IMR-90 (cell line): ENCODE results near the gene LCE1A. TPM values are rescaled to one million over a fixed set of nuclear protein-coding genes. Genes with fewer than 3 reads are reported as not detected.

Source experiments
- ATAC-seq: fragments of 200-7000 bp; cut with Tn5 transposase; 2 replicates; pipeline ENCODE4 v1.9.1; 2020; ENCODE audit warnings: low read depth, mild to moderate bottlenecking, moderate library complexity
- BruUV-seq: library from RNA; stranded (reverse); fragments of 400-500 nt; replicated peaks from 2 replicates; lab custom pipeline; 2021; lab: Mats Ljungman, UMichigan
- CTCF ChIA-PET: fragments of 300-600 bp; formaldehyde crosslinking; extraction: SDS; loops from one replicate; lab custom pipeline; 2021; ENCODE audit warnings: antibody characterized with exemption; lab: Yijun Ruan, JAX
- POLR2A ChIA-PET: fragments of 300-600 bp; sonication (Branson Sonifier 250); formaldehyde crosslinking; loops from one replicate; lab custom pipeline; 2022; ENCODE audit warnings: antibody characterized with exemption; ENCODE audit not compliant: unreplicated experiment; lab: Charles Lee
- DNase-seq: peaks from one replicate; pipeline ENCODE4 v3.0.0; 2013
- H2AFZ ChIP-seq: replicated peaks from 2 replicates; pipeline ENCODE3; 2013; ENCODE audit warnings: low read length, mild to moderate bottlenecking; ENCODE audit not compliant: poor library complexity
- H2AK5ac ChIP-seq: 2 replicates; pipeline ENCODE4 v1.6.1; 2013; ENCODE audit warnings: low read depth, low read length, inconsistent platforms
- H2AK9ac ChIP-seq: replicated peaks from 2 replicates; pipeline ENCODE3; 2013; ENCODE audit warnings: mild to moderate bottlenecking, low read depth, low read length, moderate library complexity; ENCODE audit not compliant: poor library complexity
- H2BK120ac ChIP-seq: 2 replicates; pipeline ENCODE4 v1.6.1; 2013; ENCODE audit warnings: low read depth, low read length, inconsistent platforms
- H2BK15ac ChIP-seq: 3 replicates; pipeline ENCODE4 v1.6.1; 2013; ENCODE audit warnings: low read depth, low read length, inconsistent platforms
- H2BK20ac ChIP-seq: 2 replicates; pipeline ENCODE4 v1.6.1; 2013; ENCODE audit warnings: low read depth, mild to moderate bottlenecking, inconsistent platforms, low read length, moderate library complexity
- H2BK5ac ChIP-seq: 2 replicates; pipeline ENCODE4 v1.6.1; 2013; ENCODE audit warnings: mild to moderate bottlenecking, low read depth, low read length, inconsistent platforms; ENCODE audit not compliant: poor library complexity, severe bottlenecking
- H3K14ac ChIP-seq: replicated peaks from 2 replicates; pipeline ENCODE4 v1.6.1; 2013; ENCODE audit warnings: low read depth, low read length, inconsistent platforms
- H3K18ac ChIP-seq: 2 replicates; pipeline ENCODE4 v1.6.1; 2013; ENCODE audit warnings: low read depth, low read length, control low read depth
- H3K23ac ChIP-seq: 2 replicates; pipeline ENCODE4 v1.6.1; 2013; ENCODE audit warnings: low read depth, low read length, inconsistent platforms
- H3K27ac ChIP-seq: 2 replicates; pipeline ENCODE4 v1.5.1; 2013; ENCODE audit warnings: mild to moderate bottlenecking, control low read depth, low read length; ENCODE audit not compliant: insufficient read depth
- H3K27me3 ChIP-seq: 2 replicates; pipeline ENCODE4 v1.6.1; 2013; ENCODE audit warnings: low read length; ENCODE audit not compliant: control insufficient read depth, insufficient read depth
- H3K36me3 ChIP-seq: 2 replicates; pipeline ENCODE4 v1.6.1; 2013; ENCODE audit warnings: low read length, mixed read lengths; ENCODE audit not compliant: control insufficient read depth, insufficient read depth
- H3K4ac ChIP-seq: 2 replicates; pipeline ENCODE4 v1.6.1; 2013; ENCODE audit warnings: low read depth, low read length, inconsistent platforms
- H3K4me1 ChIP-seq: 2 replicates; pipeline ENCODE4 v1.6.1; 2013; ENCODE audit warnings: low read length, mixed read lengths; ENCODE audit not compliant: control insufficient read depth, insufficient read depth
- H3K4me2 ChIP-seq: 2 replicates; pipeline ENCODE4 v1.6.1; 2013; ENCODE audit warnings: low read depth, mild to moderate bottlenecking, control low read depth, low read length, moderate library complexity
- H3K4me3 ChIP-seq: 2 replicates; pipeline ENCODE4 v1.5.1; 2013; ENCODE audit warnings: low read depth, mild to moderate bottlenecking, control low read depth, low read length, moderate library complexity; ENCODE audit not compliant: insufficient read depth
- H3K56ac ChIP-seq: 2 replicates; pipeline ENCODE4 v1.6.1; 2013; ENCODE audit warnings: low read length, inconsistent platforms; ENCODE audit not compliant: insufficient read depth; ENCODE audit errors: extremely low read depth
- H3K79me1 ChIP-seq, 2 experiments: 2 replicates each; pipeline ENCODE4 v1.6.1; 2013; ENCODE audit warnings: low read length in 2 of 2, inconsistent platforms in 1 of 2, low read depth in 1 of 2
- H3K9ac ChIP-seq: 2 replicates; pipeline ENCODE4 v1.6.1; 2013; ENCODE audit warnings: low read depth, low read length, control low read depth
- H3K9me1 ChIP-seq: 2 replicates; pipeline ENCODE4 v1.6.1; 2013; ENCODE audit warnings: low read length, inconsistent platforms; ENCODE audit not compliant: insufficient read depth
- H3K9me3 ChIP-seq: 2 replicates; pipeline ENCODE4 v1.6.1; 2013; ENCODE audit warnings: low read length; ENCODE audit not compliant: control insufficient read depth, insufficient read depth
- H4K20me1 ChIP-seq: 2 replicates; pipeline ENCODE4 v1.6.1; 2013; ENCODE audit warnings: low read length, inconsistent platforms; ENCODE audit not compliant: insufficient read depth
- H4K5ac ChIP-seq: 2 replicates; pipeline ENCODE4 v1.6.1; 2013; ENCODE audit warnings: mild to moderate bottlenecking, low read depth, low read length, control low read depth
- H4K8ac ChIP-seq, 2 experiments: 2 replicates each; pipeline ENCODE4 v1.6.1; 2013; ENCODE audit warnings: low read depth in 2 of 2, low read length in 2 of 2, control low read depth in 1 of 2, inconsistent platforms in 1 of 2
- H4K91ac ChIP-seq: 2 replicates; pipeline ENCODE4 v1.6.1; 2013; ENCODE audit warnings: low read depth, low read length, inconsistent platforms; ENCODE audit not compliant: insufficient read depth
- MAFK ChIP-seq: IDR thresholded peaks from 2 replicates; pipeline ENCODE4 v1.6.1; 2012; ENCODE audit warnings: low read depth, low read length, improper control_type of control experiment
- WGBS, 2 experiments: methylation state at CpG; one replicate each; pipeline versions ENCODE4 v1.1.5 to v1.1.7; 2013; ENCODE audit warnings: missing lambda C conversion rate in 2 of 2; ENCODE audit not compliant: insufficient read length in 1 of 2; ENCODE audit errors: extremely low coverage in 2 of 2; 5-methylcytosine and 5-hydroxymethylcytosine counted together
- dilution Hi-C: fragments of 300-500 bp; cut with HindIII; formaldehyde crosslinking; loops from one replicate; pipeline ENCODE4 v1.14.3; 2018; ENCODE audit warnings: low sequenced_read_pairs; ENCODE audit not compliant: unreplicated experiment
- in situ Hi-C: fragments of 300-500 bp; cut with MboI; formaldehyde crosslinking; loops from 3 replicates; pipeline ENCODE4 v1.14.3; 2019; ENCODE audit warnings: low sequenced_read_pairs, inconsistent platforms, mixed read lengths
- intact Hi-C: fragments of 100-400 bp; cut with micrococcal nuclease; formaldehyde crosslinking; loops from 2 replicates; pipeline ENCODE4 v1.10.0; 2022
- polyA plus RNA-seq, 3 experiments: library from polyadenylated mRNA; depleted of rRNA; stranded (reverse); fragments of >200 nt; gene quantifications; 2 replicates each; pipeline ENCODE4 v1.2.3, GENCODE V29; 2012; ENCODE audit warnings: low replicate concordance in 1 of 3
- total RNA-seq: library from RNA; depleted of rRNA; stranded (reverse); fragments of >200 nt; gene quantifications from 2 replicates; pipeline ENCODE4 v1.2.3, GENCODE V29; 2012
- TF ChIP-seq, protein P1 (sequence below): fragments of 150-350 bp; IDR thresholded peaks from 2 replicates; pipeline ENCODE4 v1.6.1; 2016; ENCODE audit warnings: low read depth, mild to moderate bottlenecking, low read length, moderate library complexity, borderline replicate concordance

Gene LCE1A
- total and polyA plus RNA-seq, 2 of the 4 experiments (the other 2 are of a cell fraction): not detected

DNA sequence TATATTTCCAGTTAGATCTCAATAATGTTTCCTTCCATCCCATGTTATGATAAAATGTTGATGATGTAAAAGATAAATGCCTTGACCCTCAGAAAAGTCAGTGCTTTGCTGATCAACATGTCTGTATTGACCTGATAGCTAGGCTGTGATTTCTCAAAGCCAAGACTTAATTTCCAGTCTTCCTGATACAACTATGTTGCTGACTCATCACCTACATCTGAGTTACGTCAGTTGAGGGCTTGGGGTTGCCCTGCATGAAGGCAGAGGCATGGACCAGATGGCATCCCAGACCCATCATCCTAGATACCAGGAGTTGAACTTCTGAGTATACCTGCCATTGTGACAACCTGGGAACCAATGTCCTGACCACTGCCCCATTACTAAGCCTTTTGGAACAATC, 25.9 kb upstream of the LCE1A start:
- H3K4ac ChIP-seq: no peak overlapping the region
- no CpG with 5 or more reads among the region's 1 CpG for WGBS, 2 experiments
- in situ Hi-C loops (no loop called here), dilution Hi-C loops (no loop called here), intact Hi-C loops (no loop called here)
- ATAC-seq: no peak
- no peak overlapping the region for H4K5ac ChIP-seq
- BruUV-seq: no TSS peak
- H3K18ac ChIP-seq: no peak overlapping the region
- no peak overlapping the region for H4K8ac ChIP-seq
- H4K91ac ChIP-seq: no peak overlapping the region
- H3K4me2 ChIP-seq: no peak overlapping the region
- ChIA-PET POLR2A (no interaction called here), CTCF (no interaction called here)
- H2AK9ac ChIP-seq: no peak overlapping the region
- H2BK15ac ChIP-seq: no peak overlapping the region
- H3K27me3 ChIP-seq: no peaks in the 10 kb centered on the region
- H2AK5ac ChIP-seq: no peak overlapping the region
- no peaks in the 10 kb centered on the region for H3K9me1 ChIP-seq
- DNase-seq: no peak
- H3K36me3 ChIP-seq: no peaks in the 10 kb centered on the region
- no peak overlapping the region for H3K9ac ChIP-seq
- no peaks in the 10 kb centered on the region for H3K4me1 ChIP-seq
- no peaks in the 10 kb centered on the region for H4K20me1 ChIP-seq
- H2BK20ac ChIP-seq: no peak overlapping the region
- no peak overlapping the region for H2BK120ac ChIP-seq
- TF ChIP-seq, protein P1, sequence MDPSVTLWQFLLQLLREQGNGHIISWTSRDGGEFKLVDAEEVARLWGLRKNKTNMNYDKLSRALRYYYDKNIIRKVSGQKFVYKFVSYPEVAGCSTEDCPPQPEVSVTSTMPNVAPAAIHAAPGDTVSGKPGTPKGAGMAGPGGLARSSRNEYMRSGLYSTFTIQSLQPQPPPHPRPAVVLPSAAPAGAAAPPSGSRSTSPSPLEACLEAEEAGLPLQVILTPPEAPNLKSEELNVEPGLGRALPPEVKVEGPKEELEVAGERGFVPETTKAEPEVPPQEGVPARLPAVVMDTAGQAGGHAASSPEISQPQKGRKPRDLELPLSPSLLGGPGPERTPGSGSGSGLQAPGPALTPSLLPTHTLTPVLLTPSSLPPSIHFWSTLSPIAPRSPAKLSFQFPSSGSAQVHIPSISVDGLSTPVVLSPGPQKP: no peak
- peak; percentile 45 for TF ChIP-seq MAFK
- no peak overlapping the region for H3K23ac ChIP-seq
- no peak overlapping the region for H3K56ac ChIP-seq
- H3K4me3 ChIP-seq: no peak overlapping the region
- H3K79me1 ChIP-seq: no peaks in the 10 kb centered on the region
- H2AFZ ChIP-seq: no peak overlapping the region
- no peak overlapping the region for H3K14ac ChIP-seq
- H2BK5ac ChIP-seq: no peak overlapping the region
- no peak overlapping the region for H3K27ac ChIP-seq
- H3K9me3 ChIP-seq: no peaks in the 10 kb centered on the region; the same call in 1 of the 2 replicates
